Renal cortex interstitium (tissue), 11 donors: Measurements from ENCODE around the gene DMRT2. TPM values are rescaled to one million over a fixed set of nuclear protein-coding genes. Genes with fewer than 3 reads are reported as not detected.

Experiments used
- DNase-seq, 11 donors: peaks; one replicate each; pipeline ENCODE4 v3.0.0-alpha.2; 2013; ENCODE audit warnings: low read depth in 9 of 11, low spot score in 4 of 11; ENCODE audit errors: extremely low read depth in 1 of 11
- polyA plus RNA-seq, 3 donors: library from polyadenylated mRNA; unstranded; fragments of 120-200 nt; gene quantifications; one replicate each; pipeline ENCODE4 v1.2.1, GENCODE V29; 2013; ENCODE audit not compliant: insufficient read length in 3 of 3

DMRT2 gene
- polyA plus RNA-seq, 3 donors, result 1.8 to 4.0 (median 2.0) TPM

DNA sequence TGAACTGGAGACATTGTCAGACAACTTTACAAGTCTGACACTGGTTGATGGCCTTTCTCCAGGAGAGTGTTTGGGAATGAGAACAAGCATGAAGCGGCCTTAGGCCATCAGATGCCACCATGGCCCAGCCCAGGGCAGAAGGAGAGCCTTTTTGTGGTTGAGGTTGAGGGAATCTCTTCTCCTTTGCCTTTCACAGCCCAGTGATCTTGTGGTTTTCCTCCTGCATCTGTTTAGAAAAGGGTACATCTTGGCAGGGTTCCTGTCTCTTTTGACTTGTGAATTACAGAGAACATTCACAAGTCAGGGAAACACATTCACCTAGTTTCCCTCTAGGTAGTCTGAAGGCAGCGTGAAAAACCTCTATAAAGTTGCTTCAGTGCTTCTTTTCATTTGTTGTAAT is 27.5 kb downstream of the DMRT2 start:
- no peak for DNase-seq

DNA sequence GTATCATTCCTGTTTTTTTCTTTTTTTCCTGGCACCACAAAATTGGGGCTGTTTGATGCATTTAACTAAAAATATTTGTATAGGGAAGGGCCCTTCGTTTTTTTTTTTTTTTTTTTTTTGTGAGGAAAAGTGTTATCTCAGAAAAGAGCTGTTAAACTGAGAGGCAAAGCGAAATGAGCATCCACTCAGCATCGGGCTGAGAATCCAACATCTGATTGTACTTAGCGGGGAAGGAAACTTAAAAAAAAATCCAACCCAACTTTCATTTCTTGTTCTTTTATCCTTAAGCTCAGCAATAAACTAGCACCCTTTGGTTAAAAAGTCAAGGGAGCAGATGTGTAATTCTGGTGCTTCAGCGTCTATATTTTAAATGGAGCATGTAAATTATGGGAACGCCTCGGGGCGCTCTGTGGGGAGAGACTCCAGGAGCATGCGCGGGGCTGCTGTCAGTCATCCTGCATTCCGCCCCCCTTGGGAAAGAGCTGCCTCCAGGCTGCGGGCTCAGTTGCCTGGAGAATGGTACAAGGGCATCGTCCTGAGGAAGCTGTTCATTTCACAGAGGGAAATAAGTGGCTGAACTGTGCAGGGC is 33.3 kb downstream of the DMRT2 start:
- DNase-seq, result peak in 5 of 11 donors; percentile 4 to 20 (median 19)

DNA sequence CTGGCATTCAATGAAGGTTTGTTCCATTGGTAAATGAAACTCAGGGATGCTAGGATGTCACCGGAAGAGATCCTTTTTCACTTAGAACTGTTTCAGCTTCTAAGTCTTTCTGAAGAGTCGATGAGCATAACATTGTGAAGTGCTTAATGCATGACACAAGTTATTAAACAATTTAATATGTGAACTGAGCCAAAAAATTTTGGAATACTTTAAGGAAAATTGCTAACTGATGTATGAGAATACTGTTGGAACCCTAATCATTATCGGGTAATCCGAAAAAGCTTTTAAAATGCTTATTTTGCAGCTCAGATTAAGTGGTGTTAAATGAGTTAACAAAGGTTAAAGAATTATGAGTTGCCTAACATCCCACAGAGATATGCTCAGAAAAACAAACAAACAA is 34.9 kb downstream of the DMRT2 start:
- DNase-seq, result no peak

DNA sequence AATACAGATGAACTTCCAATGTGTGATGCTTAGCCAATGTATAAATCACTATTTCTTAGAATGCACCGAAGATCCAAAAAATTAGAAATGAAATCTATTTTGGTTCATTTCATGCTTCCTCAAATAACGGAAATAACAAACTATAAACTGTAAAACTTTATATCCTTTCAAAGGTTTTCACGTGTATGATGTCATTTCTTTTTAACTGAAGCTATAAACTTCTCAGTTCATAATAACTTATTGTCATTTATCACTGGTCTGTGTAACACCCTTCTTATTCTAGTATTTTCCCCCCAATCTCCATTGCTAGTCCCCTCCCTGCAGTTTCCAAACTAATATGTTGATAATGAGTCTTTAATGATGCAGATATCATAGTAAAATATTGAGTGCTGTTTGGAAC is 36.4 kb downstream of the DMRT2 start:
- no peak for DNase-seq

DNA sequence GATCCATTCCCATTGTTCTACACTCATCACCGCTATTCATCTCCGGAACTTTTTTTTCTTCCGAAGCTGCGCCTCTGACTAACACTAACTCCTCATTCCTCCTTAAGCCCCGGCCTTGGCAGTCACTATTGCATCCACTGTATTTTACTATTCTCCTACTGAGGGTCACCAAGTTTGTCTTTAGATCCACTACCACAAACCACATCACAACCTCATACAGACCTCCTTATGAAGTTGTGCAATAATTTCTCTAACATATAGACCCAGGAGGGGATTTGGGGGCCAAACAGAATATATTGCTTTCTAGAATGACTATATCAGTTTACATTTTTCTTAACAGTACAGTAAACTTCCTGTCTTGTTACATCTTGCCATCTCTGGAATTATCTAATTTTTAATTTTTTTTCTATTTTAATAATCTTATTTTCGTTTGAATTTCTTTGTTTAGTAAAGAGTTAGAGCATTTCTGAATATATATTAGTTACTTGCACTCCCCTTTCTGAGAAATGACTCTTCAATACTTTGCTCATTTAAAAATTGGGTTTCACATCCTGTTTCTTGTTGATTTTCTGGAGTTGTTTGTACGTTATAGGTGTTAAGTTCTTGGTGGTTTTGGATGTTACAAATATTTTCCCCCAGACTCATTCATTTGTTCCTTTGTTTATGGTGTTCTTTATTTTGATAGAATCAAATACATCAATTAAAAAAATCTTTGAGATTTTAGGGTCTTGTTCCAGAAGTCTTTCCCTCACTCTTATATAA is 37.1 kb downstream of the DMRT2 start:
- DNase-seq, result no peak

DNA sequence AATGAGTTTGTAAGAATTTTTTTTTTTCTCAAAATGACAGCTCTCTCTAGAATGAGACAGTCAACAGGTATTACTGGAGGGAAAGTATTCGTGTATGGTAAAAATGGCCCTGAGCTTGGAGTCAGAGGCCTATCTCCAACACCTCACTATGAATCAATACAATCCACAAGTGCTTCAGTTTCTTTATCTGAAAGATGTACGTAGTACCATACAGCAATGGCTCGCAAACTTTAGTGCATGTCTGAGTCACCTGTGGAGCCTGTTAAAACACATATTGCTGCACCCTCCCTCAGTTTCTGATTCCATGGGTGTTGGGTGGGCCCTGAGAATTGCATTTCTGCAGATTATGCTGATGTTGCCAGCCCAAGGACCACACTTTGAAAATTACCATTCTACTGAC is 44.6 kb downstream of the DMRT2 start:
- DNase-seq, result no peak

DNA sequence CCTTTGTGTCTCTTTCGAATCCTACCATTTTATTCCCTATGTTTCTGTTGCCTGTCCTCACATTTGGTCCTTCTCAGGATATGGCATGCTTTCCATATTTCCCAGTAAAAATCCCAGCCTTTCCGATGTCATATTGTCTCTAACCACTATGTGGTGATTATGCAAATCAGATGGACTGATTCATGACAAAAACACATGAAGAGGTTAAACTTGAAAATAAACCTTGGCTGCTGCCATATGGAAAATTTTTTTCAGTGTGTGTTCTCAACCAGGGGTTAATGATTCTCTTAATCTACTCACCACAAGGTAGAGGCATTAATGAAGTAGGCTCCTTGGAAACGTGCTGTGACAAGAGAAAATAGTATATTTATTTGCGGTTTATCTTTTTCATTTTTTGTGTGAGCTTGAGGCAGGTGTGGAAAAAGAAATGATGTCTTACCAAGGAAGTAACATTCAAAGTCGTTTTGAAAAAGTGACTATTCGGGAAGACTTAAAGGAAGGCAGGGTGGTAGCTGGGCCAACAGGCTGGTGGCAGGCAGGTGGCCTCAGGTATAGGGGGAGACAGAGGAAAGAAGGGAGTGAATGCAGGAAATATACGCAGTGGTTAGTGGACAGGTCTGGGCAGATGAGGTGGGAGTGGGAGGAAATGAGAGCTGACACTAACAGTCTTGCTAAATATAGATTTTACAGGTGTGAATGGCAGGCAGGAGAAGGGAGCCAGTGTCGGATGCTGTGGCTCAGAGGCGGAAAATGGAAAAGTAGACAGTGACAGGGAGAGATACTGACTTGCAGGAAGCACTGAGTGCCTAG is 46.2 kb downstream of the DMRT2 start:
- DNase-seq, result no peak

DNA sequence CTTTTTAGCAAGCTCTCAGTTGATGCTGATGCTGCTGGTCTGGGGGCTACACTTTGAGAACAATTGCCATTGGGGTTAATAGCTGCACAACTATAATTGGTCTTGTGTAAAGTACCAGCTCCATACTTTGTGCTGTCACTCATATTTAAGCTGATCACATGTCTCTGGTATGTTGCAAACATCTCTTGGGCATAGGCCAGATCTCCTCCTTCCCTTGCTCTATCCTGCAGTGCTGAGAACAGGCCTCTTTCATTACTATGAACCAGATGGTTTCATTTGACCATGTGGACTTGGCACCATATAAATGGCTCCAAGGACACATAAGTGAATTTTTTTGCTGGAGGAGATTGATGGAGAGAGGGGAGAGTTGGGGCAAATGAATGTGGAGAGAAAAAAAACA is 48.4 kb downstream of the DMRT2 start:
- DNase-seq, result no peak

DNA sequence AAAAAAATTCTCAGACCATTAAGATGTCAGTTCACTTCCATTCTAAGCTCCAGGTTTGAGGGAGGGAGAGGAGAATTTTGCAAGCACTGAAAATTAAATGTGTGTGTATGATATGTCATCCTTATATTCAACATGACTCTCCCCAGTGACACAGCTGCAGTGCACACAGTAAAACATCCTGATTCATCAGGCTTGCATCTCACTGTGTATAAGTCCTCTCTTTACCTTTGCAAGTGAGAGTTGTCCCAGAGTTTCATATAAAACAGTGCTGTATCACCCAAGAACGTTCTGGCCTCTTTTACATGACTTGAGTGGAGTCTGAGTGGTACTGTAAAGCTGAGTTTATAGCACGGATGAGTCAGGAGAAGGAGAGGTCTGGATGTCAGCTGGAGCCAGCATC is 50.0 kb downstream of the DMRT2 start:
- DNase-seq, result no peak

DNA sequence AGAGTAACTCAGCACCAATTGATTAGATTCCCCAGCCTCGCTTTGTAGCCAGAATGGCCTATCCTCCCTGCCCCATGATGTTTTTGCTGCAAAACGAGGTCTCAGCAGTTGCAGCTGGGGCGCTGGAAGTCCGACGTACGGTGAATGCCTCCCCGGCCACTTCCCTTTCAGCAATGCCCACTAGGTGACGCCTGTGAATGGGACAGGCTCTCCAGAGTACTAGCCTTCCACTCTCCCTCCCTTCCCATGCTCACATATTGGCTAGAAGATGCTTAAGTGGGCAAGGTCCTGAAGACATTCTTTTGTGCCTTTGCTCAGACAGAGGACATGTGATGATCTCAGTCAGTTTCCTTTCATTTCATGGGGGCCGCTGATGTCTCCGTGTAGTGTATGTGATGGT is 50.8 kb downstream of the DMRT2 start:
- DNase-seq, result peak in 10 of 11 donors; percentile 15 to 50 (median 34)

DNA sequence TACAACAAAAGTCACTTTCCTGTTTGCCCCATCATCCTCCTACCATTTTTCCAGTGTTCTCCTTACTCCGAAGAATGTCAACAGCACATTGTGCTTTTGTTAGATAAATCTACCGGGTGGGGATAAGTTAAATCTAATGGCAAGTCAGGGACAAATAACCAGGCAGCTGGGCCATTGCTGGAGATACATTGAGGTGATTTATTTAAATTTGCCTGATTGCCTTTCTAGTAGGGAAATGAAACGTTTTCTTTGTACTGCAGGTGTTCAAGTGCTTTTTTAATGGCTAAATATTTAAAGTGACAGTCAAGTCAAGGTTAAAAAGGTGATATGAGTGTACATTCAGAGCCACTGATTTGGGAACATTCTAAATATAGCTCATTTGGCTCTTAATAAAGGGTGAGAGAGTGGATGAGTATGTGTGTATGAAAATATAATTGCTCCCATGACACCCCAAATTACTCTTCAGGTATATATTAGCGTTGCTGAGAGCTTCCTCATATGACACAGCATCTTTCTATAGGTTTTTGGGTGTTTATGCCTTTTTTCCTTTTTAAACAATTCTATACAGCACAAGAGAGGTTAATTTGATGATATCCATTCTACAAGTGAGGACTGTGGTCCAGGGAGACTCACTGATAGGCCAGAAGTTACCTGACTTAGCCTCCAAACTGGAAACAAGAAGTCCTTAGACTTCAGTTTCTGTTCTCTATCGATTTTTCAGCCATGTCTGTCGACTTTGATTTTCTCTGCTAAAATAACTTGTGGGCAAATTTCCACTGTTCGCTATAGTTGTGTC is 51.9 kb downstream of the DMRT2 start:
- no peak for DNase-seq

DNA sequence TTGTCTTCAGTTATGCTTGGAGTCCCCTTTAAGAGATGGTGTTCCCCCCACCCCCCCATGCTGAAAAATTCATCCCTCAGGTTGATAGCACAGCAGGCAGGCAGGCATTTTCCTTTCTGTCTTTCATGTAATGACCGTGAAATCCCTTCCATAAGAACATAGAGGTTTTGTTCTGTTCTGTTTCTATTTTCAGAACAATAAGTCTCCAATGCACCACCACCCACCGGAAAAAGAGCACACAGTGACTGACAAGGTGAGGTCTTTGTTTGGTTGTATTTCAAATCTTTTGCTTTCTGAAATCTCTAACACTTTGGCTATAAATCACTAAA is 52.4 kb downstream of the DMRT2 start:
- no peak for DNase-seq

Other genes starting within 250 kb of the DMRT2 start
- gene DMRT1, start 208.7 kb upstream of the DMRT2 start, polyA plus RNA-seq, result under 1 TPM in 2 of 3 donors, not detected in 1; 0.09 to 0.10 TPM
- 1 to 10 TPM; 1.2 to 3.2 (median 1.7) TPM for gene DMRT3, start 73.7 kb upstream of the DMRT2 start, polyA plus RNA-seq